Stimulated activated CD8-positive, alpha-beta memory T cell treated with anti-CD3 and anti-CD28 coated beads, Interleukin-12 subunit alpha, Interleukin-12 subunit beta, amount 100 ng/mL, for 24 hours (primary cell): ENCODE results near the gene MGMT.

Source experiments
- DNase-seq: peaks from one replicate; pipeline ENCODE4 v3.0.0-alpha.2; 2020; ENCODE audit errors: extremely low read depth

The MGMT gene

DNA sequence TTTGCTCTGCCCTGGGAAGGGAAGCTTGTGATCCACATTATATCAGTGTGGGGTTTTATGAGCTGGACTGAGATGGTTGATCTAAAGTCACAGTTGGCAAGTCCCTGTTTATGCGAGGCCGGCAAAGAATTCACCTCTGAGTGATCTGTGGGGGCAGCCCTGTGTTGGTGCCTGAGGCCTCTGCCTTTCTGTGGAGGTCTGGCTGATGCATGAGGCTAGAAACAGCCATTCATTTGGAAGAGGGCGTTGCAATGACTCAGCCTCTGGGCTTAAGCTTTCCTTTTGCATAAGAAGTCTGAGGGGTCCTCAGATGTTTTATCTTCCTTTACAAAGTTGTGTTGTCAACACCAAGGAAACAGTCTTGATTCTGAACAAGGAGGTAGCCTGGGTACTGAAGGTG is 126.9 kb downstream of the MGMT start:
- no peak for DNase-seq

DNA sequence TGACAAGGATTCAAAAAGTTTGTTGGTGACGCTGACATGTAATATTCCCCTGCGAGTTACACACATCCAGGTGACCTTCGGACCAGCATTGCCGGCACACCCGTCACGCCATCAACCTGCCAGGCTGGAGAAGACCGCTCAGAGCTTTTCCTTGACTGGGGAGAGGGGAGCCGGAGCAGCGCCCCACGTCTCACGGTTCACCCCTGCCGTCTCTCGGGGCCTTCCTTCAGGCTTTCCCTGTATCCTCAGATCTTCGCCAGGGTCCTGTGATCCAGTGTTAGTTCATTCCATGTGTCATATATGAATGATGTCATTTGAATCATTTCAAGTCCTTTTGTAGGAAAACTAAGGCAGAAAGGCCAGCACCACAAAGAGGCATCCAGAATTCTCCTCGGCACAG is 127.8 kb downstream of the MGMT start:
- no peak for DNase-seq

DNA sequence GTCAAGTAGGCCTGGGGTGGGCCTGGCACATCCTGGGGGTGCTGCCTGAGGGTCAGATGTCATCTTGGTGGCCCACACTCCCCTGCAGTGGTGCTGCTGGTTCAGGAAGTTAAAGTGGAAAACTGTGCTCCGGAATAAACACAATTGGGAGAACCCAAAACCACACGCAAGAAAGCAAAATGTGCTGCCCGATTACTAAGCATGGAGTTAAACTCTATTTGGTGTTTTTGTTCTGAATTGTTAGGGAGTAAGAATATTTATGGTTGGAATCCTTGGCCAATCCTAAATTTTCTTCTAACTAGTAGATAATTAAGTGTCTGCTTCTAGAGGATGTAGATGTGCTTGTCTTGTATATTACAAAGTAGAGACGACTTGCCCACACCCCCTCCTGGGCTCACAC is 131.4 kb downstream of the MGMT start:
- DNase-seq = no peak

DNA sequence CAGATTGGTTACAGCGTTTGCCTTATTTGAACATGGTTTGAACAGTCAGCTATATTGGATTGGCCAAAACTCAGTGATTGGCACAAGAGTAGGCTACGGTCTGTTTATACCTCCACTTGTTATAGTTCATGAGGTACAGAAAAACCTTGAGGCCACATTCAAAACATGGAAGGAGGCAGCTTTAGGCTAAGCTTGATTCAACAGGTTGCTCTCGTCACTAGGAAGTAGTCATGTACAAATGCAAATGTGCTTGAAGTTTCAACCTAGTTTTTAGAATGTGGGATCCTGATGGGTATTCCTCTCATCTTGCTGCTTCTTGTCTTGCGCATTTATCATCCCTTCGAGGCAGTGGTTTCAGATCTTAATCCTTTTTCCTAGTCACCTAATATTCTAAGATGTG is 132.1 kb downstream of the MGMT start:
- no peak for DNase-seq

DNA sequence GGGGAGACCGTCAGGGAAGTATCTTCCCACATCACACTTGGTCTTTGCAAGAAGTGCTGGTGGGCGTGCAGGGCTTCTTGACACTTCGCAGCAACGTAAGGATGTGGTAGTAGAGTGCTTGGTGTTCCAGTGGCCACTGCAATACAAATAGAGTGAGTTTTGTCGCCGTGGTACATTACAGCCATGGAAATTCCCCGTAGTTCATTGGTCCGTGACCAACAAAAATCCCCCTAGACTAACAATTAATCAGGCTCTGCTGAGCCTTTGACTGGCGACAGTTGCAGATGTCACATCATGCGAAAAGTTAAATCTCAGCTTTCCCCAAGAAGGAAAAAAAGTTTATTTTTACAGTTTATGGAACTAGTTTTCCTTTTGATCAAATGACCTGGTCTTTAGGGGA is 134.7 kb downstream of the MGMT start:
- DNase-seq = no peak

DNA sequence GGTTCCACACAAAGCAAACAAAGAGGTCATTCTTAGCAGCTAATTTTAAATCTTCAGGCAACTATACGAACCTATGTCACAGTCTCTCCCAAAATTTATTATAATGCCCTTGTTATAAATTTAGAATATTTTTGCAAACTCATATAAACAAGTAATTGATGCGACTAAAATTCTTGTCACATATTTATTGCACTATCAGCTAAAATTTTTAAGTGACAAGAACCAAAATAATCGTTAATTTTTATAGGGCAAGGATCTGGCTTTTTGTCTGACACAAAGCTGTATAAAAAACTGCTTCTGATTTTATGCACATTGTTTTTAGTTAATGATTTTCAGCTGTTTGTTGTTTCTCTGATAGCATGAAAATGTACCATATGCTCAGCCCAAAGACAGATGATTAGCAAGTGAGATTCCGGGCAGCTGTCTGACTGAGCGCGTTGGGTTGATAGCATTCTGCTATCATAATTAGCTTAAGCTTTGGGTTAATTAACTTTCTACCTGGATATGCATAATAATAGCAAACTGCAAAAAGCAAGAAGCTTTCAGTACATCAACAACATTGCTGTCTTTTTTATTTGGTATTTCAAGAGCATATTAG is 136.0 kb downstream of the MGMT start:
- DNase-seq = no peak

DNA sequence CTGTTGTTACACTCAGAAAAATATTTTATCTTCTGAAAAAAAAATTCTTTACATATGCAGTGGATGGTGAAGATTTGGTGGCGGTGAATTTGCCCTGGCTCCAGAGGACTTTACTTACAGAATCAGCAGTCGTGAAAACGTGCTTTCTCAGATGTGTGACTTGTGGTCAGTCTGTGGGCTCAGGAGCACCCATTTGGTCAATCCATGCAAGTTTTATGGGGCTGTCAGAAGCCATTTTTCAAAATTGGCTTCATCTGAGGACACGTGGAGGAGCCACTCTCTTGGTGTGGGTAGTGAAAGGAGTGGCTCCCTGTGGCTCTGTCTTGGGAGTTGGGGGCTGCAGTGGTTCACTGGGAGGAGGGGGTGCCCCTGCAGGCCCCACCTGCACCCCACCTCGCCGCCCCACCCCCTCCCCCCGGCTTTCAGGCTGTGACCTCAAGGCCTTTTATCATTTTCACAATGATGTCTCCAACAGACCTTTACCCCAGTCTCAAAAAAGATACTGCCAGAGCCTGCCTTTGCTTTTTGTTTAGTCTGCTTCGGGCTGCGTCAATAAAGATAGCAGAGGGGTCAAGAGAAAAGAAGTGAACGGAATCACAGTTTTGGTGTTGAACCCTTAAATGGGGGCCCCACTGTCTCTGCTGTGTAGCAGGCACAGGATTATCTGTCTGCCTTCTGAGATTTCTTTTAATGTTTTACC is 137.4 kb downstream of the MGMT start:
- DNase-seq = no peak

DNA sequence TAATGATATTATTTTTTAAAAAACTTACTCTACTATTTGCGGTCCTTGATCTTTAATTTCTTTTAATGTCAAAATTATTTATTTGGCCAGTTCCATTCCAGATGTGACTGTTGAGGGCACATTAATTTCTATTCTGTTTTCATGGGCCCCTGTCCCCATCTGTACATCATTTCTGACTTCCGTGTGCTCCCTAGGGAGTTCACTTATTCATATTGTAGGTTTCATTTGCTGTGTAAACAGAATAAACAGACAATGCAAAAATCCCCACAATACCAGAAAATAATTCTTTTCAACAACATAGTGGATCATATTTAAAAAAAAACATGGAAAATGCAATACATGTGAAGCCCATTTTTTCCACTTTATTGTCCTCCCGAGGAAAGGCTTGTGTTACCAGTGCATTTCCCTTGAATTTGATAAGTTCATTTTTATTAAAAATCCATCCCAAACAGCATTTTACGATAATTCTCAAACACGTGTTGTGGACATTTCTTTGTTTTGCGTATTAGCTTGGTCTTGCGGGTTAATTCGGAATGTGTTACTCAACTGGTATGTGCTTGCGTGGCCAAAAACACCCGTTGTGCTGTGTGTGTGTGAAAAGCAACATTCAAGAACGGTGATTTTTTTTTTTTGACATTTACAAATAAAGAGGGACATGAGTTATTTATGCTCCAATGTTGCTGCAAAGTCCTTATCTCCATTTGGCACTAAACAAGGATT is 138.4 kb downstream of the MGMT start:
- no peak for DNase-seq

DNA sequence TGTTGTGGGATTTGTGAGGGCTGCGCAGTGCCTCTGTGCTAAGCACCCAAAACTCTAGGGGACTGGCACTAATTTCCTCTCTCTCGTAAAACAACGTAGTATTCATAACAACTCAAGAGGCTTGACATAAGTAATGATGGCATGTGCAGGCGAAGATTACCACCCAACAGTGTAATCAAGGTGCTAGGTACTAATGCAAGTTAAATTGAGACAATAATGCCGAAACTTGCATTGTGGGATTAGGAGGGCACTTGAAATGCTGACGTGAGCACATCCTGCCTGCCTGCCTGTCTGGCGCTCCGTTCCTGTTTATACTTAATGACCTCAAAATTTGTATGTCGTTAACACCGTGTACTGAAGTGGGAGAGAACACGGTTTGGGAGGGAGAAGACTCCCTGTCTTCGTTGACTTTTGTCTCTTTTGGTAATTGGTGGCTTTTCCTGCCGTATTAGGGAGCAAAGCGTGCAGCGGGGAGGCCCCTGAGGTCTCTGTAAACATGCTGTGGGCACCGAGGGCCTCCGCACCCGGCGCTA is 139.0 kb downstream of the MGMT start:
- DNase-seq = no peak

DNA sequence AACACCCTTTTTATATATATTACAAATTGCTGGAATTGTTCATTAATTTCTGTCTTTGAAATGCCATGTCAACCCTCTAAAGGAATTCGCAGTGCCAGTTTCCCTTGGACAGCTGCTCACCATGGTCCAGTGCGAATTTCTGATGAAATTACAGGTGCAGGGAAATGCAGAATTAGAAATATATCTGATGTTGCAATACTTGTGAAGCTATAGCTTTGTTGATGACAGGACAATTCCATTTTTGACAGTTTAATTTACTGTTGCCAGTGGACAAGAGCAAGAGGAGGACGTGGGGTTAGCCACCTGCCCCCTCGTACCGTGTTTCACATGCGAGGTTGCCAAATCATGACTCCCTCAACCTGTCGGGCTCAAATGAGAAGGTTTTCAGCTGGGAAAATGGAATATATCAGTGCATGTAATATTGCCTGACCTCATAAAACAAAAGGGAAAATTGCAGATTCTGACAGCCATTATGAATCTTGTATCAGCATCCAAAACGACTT is 140.6 kb downstream of the MGMT start:
- no peak for DNase-seq

DNA sequence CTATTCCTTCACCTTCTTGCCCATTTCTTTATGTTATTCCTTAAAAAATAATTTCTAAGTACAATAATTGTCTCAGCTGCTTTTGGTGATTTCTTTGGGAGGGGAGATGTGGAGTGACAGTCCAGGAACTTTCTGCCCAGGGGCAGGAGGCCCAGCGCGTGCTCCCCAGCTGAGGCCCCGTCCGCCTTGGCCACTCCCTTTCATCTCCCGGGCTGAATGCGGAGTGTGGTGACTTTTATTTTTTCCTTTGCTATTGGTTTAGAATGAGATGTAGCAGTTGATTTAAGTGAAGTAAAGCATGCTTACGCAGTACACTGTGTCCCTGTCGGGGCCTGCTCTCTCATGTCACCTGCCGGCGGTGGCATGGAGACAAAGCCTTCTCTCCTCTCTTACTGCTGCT is 141.6 kb downstream of the MGMT start:
- no peak for DNase-seq

DNA sequence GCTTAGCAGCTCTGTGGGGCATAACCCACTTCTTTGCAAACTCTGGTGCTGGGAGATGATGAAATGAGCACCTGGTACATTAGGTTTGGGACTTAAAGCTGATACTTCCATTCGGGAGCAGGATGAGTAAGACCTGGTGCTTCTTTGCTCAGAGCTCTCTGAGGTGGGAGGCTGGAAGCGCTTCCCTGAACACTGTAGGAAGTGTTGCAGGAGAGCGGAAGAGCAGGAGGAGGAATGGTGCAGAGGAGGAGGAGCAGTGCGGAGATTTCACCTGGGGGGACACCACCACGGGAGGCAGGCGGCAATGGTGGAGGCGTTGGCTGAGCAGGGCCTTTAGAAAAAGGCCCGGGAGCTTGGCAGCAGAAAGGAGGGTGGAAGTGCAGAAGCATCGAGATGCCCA is 142.5 kb downstream of the MGMT start:
- no peak for DNase-seq

DNA sequence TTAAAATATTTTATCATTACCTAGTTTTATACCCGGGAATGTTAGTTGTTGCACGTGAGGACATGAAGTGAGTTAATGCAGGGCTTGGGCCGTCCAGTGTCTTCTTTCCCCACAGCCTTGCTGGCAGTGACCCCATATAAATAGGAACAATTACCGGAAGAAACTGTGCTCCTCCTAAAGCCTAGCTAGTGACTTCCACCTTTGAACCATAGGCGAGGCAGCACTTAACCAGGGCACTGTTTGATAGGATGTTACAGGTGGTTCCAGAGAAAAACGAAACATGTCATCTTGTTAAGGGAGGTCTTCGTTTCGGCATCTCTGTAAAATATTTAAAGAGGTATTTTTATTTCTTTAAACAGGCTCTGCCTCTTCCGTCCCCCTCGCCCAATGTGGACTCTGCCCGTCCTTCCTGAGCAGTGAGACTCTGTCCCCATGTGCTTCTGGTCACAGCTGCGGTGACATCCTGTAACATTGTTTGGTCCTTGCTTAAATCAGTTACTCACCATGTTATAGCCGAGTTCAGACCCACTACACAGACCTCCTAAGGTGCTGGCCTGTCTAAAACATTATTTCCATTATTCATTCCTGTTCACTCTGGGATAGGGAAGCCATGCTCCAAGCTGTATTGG is 145.6 kb downstream of the MGMT start:
- no peak for DNase-seq

DNA sequence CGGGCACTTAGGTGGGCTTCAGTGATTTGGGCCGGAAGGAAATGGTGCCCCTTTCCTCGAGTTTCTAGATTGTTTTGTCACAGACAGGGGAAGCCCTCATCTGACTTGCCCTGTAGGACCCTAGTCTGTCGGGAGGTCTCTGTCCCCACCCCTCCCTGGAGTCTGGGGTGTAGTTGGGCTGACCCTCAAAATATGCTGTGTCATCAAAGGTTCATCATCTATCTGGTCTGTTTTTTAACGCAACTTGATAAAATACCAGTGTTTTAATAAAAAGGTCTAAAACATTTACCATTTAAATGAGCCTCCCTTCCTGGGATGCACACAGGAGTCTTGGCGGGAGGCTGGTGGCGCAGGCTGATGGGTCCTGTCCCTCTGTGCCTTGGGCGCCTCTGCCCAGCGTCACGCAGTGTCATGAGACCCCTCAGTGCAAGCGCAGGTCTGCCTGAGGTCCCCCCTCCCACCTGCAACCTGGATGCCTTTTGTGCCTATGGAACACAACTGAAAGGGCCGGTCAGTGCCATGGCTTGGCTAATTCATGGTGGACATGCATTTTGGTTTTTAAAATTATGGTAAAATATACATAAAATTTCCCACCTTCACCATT is 146.4 kb downstream of the MGMT start:
- no peak for DNase-seq

DNA sequence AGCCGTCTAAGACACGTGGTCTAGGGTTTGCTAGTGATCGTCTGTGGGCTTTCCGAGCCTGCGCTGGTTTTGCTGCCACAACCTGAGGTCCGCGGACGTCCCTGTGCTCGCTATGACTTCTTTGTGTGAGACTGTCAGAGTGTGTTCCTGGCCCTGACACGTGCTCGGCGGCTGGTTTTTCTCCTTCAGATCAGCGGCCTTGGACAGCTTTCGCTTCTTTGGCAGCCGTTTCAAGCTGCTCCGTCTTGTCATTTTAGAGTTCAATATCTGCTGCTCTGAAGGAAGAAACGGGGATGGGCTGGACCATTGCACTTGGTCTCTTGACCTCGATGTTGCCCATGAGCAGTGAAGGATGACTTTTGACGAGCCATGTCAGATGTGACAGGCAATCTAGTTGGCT is 147.3 kb downstream of the MGMT start:
- DNase-seq = no peak

DNA sequence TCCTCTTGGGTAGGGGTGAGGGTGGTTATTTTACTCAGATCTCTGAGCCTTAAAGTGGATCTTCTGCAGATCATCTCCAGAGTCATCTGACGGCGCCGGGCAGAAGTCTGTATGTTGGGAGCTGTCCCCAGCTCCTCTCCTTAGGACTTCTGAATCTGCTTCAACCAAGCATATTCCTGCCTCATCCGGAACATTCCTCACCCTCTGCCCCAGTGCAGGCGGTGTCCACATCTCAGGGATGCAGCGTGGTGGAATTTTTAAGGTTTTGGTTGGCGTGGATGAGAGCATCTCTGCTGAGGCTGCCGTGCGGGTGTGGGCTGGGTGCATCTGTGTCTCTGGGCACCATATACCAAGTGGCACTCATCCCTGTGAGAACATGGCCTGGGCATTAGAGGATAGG is 148.3 kb downstream of the MGMT start:
- no peak for DNase-seq

DNA sequence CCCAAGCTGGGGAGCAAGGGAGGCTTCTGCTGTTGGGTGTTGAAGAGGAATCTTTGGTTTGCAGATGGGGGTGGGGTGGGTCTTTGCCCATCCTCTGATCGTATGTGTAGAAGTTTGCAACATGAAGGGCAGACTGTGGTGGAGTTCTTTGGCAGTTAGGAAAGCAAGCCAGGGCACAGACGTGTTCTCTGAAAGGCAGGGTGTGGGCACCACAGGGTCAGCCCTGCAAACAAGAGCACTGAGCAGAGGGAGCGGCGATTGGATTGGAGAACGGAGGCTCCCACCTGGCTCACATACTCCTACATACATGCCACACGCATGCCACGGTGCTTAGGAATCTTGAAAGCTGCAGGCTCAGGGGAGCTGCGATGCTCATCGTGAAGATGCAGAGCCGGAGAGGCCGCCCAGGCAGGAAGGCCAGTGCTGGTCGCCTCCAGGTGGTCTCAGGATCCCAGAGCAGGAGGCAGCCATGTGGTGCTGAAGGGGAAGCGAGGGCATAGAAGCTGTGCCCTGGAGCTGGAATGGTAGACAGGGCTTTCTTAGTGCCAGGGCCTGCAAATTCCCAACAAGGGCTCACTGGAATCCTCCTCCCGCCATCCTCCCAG is 149.0 kb downstream of the MGMT start:
- no peak for DNase-seq

DNA sequence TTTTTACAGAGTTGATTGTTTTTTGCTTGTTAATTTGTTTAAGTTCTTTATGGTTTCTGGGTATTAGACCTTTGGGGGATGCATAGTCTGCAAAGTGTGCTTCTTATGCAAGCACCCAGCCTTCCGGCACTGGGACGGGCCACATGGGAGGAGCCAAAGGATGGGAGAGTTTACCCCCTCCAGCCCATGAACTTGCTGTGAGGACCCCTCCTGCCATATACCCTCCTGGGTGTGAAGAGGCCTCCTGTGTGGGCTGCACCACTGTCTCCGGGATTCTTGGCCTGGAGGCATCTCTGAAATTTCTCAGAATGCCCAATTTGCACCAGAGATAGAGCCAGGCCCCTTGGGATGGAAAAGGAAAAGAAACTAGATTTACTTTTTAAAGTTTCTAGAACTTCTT is 150.7 kb downstream of the MGMT start:
- no peak for DNase-seq

DNA sequence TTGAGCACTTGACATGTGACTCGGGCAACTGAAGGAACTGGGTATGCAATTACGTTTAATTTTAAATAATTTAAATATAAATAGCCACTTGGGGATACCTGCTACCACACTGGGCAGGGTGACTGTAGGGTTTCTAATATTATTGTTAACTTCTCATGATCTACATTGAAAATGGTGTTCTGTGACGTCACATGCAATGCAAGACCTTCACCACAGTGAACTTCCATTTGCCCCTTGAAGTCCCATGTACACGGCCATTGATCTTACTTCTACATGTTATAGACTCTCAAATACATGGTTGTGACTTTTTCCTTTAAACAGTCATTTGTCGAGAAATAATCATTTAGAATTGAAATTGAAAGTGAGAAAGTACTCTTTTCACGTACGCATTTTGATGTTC is 154.0 kb downstream of the MGMT start:
- no peak for DNase-seq

DNA sequence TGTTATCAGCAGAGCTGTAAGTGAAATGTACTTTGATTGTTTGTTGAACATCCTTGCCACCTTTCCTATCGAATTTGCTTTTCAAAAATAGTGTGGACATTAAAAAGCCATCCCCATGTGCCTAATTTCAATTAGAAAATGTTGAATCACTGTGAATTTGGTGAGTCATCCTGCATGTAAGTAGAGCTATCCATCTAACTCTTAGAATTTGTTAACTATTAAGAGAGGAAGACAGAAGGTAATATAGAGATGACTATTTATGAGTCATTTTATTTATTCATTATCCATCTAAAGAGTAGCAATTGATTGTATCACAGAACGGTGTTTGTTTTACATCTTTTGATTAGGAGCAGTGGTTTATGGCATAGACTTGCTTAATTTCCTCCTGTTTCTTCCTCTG is 154.7 kb downstream of the MGMT start:
- no peak for DNase-seq

DNA sequence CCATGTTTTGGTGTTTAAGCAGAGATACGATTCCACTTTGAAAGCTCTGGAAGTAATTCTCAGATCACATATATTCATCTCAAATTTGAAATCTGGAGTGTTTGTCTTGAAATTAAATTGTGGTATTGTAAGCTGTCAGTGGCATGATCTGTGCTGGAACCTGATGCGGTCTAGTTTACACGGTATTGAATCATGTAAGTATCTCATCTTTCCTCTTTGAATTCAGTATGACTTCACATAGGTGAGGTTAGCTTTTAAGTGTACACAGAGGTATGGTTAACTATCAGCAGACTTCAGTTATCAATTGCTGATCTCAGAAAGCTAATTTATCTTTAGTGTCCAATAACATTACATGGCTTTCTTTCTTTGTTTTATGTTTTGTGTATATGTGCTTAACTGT is 155.2 kb downstream of the MGMT start:
- DNase-seq = no peak

DNA sequence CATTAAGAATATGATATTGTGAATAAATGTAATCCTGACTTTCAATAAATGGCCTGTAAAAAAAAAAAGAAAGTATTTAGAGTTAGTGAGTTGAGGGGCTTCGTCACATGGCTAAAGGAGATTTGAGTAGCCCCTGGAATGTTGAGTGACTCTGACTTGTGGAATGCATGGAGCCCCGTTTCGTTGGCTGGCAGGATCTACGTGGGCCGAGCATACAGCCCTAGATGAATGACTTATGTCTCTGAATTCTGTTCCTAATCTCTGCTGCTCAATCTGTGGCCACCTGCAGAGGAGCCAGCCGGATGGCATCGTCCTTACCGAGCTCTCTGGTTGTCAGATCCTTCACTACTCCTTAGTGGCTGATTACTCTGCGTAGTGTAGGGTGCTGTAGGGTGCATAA is 155.7 kb downstream of the MGMT start:
- no peak for DNase-seq
